CD1c-positive myeloid dendritic cell (primary cell): ENCODE data around the gene ACSL4.

Experiments
- DNase-seq: peaks from one replicate; pipeline ENCODE4 v3.0.0-alpha.2; 2016; ENCODE audit errors: extremely low spot score

The ACSL4 gene

GRCh38 chrX:109732807-109733612, at the start of gene ACSL4:
Gene ACSL4, minus strand, starts transcription at chrX:109733257. Its CDS starts 49,894 bp downstream, at chrX:109683363.
- DNase-seq: peak; percentile 92

GRCh38 chrX:109777749-109778148, 44.7 kb upstream of the ACSL4 start:
- no peak for DNase-seq

DNA sequence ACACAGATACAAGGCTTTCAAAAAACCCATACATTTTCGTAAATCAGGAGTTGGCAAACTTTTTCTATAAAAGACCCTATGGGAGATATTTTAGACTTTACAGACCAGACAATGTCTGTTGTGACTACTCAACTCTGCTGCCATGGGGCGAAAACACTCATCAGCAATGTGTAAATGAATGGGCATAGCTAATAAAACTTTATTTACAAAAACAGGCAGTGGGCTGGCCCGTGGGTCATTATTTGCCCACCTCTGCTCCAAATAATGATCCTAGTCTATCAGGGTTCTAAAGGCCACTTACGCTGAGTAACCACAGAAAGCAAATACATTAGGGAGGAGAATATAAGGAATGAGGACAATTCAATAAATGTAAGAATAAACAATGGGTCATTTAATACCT, 43.9 kb upstream of the ACSL4 start:
- DNase-seq: no peak

DNA sequence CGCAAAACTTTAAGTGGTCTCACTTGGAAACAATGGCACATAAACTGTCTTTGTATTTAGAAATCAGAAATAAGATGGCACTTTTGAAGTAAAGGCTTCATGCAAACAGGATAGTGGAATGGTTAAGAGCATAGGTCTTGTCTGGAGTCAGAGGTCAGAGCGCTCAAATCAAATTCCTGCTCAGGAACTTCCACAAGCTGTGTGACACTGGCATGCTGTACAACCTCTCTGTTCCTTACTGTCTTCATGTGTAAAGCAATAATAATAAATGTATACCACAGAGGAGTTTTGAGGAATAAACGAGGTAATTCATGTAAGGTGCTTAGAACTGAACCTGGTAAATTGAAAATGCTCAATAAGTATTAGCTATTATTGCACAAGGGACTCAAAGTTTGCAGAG, 43.4 kb upstream of the ACSL4 start:
- no peak for DNase-seq

GRCh38 chrX:109775386-109775785, 42.3 kb upstream of the ACSL4 start:
- DNase-seq: no peak

DNA sequence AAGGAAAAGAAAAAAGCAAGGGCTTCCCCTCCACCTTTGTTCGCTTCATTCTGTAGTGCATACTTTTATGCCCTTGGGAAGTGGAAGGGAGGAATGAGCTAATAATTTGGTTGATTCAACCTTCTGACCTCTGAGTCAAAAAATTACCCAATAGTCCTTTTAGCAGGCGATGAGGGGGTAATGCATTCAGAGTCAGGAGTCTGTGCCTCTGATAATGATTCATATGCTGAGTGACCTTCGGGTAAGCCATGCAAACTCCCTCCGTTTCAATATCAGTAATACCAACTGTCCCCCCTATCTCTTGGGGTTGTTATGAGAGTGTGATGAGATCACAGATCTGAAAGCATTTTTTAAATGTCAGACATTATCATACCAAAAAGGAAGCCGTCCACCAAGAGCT, 41.6 kb upstream of the ACSL4 start:
- DNase-seq: peak; percentile 12

- DNase-seq: no peak
Observed at GRCh38 chrX:109774136-109774535, 41.1 kb upstream of the ACSL4 start.

- no peak for DNase-seq
Observed at GRCh38 chrX:109773374-109773773, 40.3 kb upstream of the ACSL4 start.

DNA sequence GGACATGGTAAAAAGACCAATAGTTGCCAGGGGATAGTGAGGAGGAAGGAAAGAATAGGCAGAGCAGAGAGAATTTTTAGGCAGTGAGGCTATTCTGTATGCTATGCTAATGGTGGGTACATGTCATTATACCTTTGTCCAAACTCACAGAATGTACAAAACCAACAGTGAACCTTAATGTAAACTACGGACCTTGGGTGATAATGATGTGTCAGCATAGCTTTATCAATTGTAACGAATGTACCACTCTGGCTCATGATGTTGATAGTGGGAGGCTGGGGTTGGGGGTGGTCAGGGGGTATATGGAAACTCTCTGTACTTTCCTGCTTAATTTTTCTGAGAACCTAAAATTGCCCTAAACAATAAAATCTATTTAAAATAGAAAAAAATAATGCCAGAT, 37.7 kb upstream of the ACSL4 start:
- no peak for DNase-seq

- no peak for DNase-seq
Observed at GRCh38 chrX:109760922-109761250, 27.8 kb upstream of the ACSL4 start.

- DNase-seq: no peak
Observed at GRCh38 chrX:109760209-109760921, 27.3 kb upstream of the ACSL4 start.

DNA sequence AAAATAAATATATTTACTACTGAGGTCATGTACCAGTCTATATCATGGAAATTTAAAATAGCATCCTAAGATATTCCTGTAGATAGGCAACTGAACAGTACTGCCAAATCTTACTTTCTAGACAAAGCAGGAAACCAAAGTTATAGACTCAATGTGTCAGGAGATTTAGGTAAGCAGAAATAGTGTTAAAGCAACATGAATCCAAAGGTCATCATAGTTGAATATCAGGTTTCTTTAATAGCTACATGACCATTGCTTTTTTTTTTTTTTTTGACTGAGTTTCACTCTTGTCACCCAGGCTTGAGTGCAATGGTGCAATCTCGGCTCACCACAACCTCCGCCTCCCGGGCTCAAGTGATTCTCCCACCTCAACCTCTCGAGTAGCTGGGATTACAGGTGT, 20.2 kb upstream of the ACSL4 start:
- DNase-seq: no peak

DNA sequence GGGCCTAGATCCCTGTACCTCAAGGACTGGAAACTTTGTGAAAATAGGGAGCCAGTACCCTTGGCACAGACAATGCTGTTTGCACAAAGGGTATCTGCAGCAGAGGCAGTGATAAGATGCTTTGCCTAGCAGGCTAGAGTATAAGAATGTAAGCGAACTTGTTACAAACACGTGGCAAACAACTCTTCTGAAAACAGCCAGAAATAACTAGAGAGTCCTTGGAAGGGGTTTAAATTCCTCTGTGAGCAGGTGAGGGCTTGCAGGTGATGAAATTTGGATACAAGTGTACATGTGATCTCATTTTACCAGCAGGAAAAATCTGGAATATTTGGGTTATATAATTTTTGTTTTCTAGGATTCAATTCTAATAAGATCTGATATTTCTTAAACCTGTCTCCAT, 18.6 kb upstream of the ACSL4 start:
- no peak for DNase-seq

DNA sequence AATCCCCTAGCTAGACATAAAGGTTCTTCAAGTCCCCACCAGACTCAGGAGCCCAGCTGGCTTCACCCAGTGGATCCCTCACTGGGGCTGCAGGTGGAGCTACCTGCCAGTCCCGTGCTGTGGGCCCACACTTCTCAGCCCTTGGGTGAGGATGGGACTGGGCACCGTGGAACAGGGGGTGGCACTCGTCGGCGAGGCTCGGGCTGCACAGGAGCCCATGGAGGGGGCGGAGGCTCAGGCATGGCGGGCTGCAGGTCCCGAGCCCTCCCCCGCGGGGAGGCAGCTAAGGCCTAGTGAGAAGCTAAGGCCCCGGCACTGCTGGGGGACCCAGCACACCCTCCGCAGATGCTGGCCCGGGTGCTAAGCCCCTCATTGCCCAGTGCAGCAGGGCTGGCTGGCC, 16.1 kb upstream of the ACSL4 start:
- no peak for DNase-seq

DNA sequence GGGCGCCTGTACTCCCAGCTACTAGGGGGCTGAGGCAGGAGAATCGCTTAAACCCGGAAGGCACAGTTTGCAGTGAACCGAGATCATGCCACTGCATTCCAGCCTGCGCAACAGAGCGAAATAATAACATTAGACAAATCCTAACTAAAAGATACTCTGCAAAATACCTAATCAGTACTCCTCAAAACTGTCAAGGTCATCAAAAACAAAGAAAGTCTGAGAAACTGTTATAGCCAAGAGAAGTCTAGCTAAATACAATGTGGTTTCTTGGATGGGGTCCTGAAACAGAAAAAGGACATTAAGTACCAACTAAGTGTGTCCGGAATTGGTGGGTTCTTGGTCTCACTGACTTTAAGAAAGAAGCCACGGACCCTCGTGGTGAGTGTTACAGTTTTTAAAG, 14.6 kb upstream of the ACSL4 start:
- no peak for DNase-seq

DNA sequence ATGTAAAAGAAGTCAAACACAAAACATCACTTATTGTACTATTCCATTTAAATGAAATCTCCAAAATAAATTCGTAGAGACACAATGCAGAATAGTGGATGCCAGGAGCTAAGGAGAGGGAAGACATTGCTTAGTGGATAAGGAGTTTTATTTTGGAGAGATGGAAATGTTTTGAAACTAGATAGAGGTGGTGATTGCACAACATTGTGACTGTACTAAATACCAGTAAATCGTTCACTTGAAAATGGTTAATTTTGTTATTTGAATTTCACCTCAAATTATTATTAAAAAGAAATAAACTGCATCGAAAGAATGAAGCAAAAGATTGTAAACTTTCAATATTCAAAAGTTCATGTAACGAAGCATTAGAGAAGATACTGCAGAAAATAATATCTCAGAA, 9.7 kb upstream of the ACSL4 start:
- no peak for DNase-seq

GRCh38 chrX:109740896-109741295, 7.8 kb upstream of the ACSL4 start:
- peak; percentile 28 for DNase-seq

DNA sequence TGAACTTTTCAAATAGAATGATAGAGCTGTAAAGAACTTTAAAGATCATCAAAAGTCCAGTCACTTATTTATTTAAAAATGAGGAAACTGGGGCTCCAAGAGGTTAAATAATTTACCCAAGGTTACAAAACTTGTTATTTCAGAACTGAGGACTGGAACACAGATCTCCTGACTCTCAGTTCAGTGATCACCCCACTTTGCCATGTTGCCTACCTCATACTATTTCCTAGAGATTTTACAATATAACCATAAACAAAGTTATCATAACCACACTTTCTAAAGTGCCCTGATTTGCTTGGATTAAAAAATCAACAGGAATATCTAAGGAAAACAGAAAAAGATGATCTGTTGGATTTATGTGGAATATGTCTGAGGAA, 7.4 kb upstream of the ACSL4 start:
- no peak for DNase-seq

DNA sequence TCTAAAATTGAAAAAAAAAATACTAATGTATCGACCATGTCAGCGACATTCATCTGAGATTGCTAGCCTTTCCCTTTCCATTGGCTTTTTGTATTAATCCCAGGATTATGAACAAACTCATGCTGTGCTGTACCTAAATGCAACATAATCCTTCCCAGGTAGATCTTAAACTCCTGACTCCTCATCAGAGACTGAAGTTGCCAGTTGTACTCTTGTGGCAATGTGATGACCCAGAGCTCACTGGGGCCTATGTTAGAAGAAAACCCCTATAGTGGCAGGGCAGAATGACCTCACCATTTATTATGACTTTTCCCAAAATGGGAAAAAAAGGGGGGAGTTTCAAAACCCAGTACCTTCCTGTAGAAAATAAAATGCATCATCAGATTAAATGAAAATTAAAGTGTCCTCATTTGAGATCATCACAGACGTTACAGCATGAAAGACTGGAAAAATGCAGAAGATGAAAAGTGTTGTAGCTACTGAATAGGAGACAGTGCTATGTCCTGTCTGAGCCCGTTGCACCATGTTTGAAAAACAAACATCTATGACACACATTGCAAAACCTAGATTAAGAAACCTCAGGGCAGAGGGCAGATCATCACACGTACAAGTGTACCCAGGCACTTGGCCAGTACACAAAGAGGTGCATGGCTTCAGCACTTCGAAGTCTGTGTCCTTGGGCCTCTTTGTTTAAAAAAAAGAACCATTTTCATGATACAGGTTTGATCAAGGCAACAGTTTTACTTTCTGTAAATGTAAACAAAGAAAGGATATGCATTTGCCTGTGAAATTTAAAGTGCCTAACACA, 6.8 kb upstream of the ACSL4 start:
- DNase-seq: peak; percentile 33

DNA sequence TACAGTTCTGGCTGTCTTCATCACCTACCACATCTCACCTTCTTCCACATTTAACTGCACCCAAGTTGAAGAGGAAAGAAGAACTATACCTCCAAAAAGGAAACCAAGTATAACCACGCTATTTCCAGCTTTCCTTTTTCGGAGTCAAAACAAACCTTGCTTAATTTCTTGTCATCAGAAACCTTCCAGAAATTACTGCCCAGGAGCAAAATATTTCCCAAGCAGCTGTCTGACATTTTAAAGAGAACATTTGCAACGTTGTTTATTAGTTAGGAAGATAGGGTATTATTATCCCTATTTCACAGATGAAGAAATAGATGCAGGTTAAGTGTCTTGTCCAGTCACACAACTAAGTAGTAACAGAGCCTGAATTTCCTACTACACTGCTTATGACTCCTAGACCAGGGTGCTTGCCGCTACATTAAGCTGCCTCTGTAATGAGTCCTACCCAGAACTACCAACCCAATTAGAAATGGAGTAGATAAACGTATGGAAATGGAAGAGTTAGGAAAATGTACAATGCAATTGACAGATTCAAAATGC, 2.2 kb upstream of the ACSL4 start:
- DNase-seq: peak; percentile 20

GRCh38 chrX:109733613-109734083, 591 bp upstream of the ACSL4 start:
- DNase-seq: no peak
